ENCODE results near the gene SCD.

DNA sequence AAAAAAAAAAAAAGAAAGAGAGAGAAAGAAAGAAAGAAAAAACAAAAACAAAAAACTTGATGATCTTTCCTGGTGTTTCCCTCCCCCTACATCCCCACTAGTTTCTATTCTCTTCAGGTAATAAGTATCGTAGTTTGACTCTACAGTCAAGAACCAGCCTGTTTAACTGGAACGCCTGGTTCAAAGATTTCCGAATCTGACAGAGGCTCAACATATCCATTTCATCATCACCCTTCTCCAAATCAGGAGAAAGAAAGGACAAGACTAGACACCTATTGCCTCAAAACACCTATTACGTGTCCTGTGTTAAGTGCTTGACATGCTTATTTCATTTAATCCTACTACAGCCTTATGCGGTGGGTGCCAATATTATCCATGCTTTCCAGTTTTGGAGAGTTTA is 40.2 kb upstream of the SCD start:
- no peak for TF ChIP-seq TAF1 (conservative IDR thresholded peaks at IDR 0.05)
- TF ChIP-seq, protein P1, sequence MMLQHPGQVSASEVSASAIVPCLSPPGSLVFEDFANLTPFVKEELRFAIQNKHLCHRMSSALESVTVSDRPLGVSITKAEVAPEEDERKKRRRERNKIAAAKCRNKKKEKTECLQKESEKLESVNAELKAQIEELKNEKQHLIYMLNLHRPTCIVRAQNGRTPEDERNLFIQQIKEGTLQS (IDR thresholded peaks at IDR 0.05), result no peak
- TF ChIP-seq, protein P2, sequence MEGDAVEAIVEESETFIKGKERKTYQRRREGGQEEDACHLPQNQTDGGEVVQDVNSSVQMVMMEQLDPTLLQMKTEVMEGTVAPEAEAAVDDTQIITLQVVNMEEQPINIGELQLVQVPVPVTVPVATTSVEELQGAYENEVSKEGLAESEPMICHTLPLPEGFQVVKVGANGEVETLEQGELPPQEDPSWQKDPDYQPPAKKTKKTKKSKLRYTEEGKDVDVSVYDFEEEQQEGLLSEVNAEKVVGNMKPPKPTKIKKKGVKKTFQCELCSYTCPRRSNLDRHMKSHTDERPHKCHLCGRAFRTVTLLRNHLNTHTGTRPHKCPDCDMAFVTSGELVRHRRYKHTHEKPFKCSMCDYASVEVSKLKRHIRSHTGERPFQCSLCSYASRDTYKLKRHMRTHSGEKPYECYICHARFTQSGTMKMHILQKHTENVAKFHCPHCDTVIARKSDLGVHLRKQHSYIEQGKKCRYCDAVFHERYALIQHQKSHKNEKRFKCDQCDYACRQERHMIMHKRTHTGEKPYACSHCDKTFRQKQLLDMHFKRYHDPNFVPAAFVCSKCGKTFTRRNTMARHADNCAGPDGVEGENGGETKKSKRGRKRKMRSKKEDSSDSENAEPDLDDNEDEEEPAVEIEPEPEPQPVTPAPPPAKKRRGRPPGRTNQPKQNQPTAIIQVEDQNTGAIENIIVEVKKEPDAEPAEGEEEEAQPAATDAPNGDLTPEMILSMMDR (IDR thresholded peaks at IDR 0.05; ENCODE audit: low read depth, low read length, missing input control), result no peak
- TF ChIP-seq, protein P3, sequence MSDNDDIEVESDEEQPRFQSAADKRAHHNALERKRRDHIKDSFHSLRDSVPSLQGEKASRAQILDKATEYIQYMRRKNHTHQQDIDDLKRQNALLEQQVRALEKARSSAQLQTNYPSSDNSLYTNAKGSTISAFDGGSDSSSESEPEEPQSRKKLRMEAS (IDR thresholded peaks at IDR 0.05), result no peak
- TF ChIP-seq EGR1 (IDR thresholded peaks at IDR 0.05; ENCODE audit: low read depth in 2 of 2), result no peak
- no peak for TF ChIP-seq YY1 (IDR thresholded peaks at IDR 0.05)
- no peak for TF ChIP-seq RAD21 (IDR thresholded peaks at IDR 0.05)
- TF ChIP-seq GABPA (IDR thresholded peaks at IDR 0.05 in 1 of 2, conservative IDR thresholded peaks at IDR 0.05 in 1 of 2), result no peak
- TF ChIP-seq, protein P4, sequence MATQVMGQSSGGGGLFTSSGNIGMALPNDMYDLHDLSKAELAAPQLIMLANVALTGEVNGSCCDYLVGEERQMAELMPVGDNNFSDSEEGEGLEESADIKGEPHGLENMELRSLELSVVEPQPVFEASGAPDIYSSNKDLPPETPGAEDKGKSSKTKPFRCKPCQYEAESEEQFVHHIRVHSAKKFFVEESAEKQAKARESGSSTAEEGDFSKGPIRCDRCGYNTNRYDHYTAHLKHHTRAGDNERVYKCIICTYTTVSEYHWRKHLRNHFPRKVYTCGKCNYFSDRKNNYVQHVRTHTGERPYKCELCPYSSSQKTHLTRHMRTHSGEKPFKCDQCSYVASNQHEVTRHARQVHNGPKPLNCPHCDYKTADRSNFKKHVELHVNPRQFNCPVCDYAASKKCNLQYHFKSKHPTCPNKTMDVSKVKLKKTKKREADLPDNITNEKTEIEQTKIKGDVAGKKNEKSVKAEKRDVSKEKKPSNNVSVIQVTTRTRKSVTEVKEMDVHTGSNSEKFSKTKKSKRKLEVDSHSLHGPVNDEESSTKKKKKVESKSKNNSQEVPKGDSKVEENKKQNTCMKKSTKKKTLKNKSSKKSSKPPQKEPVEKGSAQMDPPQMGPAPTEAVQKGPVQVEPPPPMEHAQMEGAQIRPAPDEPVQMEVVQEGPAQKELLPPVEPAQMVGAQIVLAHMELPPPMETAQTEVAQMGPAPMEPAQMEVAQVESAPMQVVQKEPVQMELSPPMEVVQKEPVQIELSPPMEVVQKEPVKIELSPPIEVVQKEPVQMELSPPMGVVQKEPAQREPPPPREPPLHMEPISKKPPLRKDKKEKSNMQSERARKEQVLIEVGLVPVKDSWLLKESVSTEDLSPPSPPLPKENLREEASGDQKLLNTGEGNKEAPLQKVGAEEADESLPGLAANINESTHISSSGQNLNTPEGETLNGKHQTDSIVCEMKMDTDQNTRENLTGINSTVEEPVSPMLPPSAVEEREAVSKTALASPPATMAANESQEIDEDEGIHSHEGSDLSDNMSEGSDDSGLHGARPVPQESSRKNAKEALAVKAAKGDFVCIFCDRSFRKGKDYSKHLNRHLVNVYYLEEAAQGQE (IDR thresholded peaks at IDR 0.05), result no peak
- TF ChIP-seq FOXA2 (IDR thresholded peaks at IDR 0.05), result no peak
- TF ChIP-seq JUND (IDR thresholded peaks at IDR 0.05), result no peak
- no peak for TF ChIP-seq RXRA (IDR thresholded peaks at IDR 0.05)
- TF ChIP-seq, protein P5, sequence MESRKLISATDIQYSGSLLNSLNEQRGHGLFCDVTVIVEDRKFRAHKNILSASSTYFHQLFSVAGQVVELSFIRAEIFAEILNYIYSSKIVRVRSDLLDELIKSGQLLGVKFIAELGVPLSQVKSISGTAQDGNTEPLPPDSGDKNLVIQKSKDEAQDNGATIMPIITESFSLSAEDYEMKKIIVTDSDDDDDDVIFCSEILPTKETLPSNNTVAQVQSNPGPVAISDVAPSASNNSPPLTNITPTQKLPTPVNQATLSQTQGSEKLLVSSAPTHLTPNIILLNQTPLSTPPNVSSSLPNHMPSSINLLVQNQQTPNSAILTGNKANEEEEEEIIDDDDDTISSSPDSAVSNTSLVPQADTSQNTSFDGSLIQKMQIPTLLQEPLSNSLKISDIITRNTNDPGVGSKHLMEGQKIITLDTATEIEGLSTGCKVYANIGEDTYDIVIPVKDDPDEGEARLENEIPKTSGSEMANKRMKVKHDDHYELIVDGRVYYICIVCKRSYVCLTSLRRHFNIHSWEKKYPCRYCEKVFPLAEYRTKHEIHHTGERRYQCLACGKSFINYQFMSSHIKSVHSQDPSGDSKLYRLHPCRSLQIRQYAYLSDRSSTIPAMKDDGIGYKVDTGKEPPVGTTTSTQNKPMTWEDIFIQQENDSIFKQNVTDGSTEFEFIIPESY (IDR thresholded peaks at IDR 0.05), result no peak
